Tibial nerve (tissue), 4 donors: Measurements from ENCODE around the gene BTBD6.

Source experiments
- EP300 ChIP-seq, 2 donors: sonication (generic); formaldehyde crosslinking; IDR thresholded peaks; one replicate each; pipeline ENCODE4 v1.6.1; 2017; ENCODE audit warnings: antibody characterized with exemption in 2 of 2, mild to moderate bottlenecking in 1 of 2
- TF ChIP-seq, protein P1 (sequence below), 5 experiments: fragments of 200-600 bp in 3 of 5; fragments of 450-650 bp in 2 of 5; sonication (generic) in 3 of 5; IDR thresholded peaks; one replicate each; pipeline ENCODE4 v1.5.1; 2016 to 2019; ENCODE audit warnings: antibody characterized with exemption in 5 of 5, mild to moderate bottlenecking in 3 of 5, moderate library complexity in 2 of 5

DNA sequence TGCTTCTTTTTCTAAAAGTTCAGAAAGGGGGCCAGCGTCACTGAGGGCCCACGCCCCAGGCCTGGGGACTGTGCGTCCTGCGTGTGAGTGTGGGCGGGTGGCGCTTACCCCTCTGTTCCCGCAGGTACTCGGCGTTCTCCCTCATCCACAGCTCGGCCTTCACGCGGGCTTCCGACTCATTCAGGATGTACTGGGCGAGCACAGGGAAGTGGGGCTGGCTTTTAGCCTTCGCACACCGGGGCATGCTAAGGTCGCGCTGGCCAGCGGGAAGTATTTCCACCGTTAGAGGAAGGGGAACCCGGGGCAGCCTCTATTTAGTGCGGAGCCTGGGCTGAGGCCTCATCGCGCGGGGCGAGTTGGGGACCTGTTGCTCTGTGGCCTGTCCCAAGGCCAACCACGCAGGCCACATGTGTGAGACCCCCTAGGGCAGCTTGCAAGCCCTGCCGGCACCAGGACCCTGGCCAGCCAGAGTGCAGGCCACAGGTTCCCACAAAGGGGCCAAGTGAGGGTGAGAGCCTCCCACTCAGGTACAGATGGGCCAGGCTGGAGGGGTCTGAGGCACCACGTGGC lies 29.2 kb upstream of the BTBD6 start:
- TF ChIP-seq, protein P1, sequence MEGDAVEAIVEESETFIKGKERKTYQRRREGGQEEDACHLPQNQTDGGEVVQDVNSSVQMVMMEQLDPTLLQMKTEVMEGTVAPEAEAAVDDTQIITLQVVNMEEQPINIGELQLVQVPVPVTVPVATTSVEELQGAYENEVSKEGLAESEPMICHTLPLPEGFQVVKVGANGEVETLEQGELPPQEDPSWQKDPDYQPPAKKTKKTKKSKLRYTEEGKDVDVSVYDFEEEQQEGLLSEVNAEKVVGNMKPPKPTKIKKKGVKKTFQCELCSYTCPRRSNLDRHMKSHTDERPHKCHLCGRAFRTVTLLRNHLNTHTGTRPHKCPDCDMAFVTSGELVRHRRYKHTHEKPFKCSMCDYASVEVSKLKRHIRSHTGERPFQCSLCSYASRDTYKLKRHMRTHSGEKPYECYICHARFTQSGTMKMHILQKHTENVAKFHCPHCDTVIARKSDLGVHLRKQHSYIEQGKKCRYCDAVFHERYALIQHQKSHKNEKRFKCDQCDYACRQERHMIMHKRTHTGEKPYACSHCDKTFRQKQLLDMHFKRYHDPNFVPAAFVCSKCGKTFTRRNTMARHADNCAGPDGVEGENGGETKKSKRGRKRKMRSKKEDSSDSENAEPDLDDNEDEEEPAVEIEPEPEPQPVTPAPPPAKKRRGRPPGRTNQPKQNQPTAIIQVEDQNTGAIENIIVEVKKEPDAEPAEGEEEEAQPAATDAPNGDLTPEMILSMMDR (IDR thresholded peaks at IDR 0.05), result no peak
- TF ChIP-seq EP300 (IDR thresholded peaks at IDR 0.05), result no peak
